Measurements from ENCODE around the gene BPTF.

The BPTF gene

GRCh38 chr17:67824735-67825626 is at the start of gene BPTF:
Gene BPTF, plus strand, starts transcription at chr17:67825503. Its CDS starts 222 bp downstream, at chr17:67825725.
- ChIA-PET POLR2A (interaction anchor here (0.9 kb wide), 1 partner anchor 10 kb away, joined by 4 read pairs; no protein-coding TSS in a partner anchor), CTCF (interaction anchor here (0.8 to 4.8 kb wide), 13 partner anchors 10 to 107 kb away, joined by 3 to 38 read pairs (median 4); no protein-coding TSS in a partner anchor)
- peak; percentile 94 for TF ChIP-seq CTCF (IDR thresholded peaks at IDR 0.05; ENCODE audit: control extremely low read depth, extremely low read depth, low read depth, missing control alignments)
- DNase-seq (ENCODE audit: extremely low spot score) = peak; percentile 89

DNA sequence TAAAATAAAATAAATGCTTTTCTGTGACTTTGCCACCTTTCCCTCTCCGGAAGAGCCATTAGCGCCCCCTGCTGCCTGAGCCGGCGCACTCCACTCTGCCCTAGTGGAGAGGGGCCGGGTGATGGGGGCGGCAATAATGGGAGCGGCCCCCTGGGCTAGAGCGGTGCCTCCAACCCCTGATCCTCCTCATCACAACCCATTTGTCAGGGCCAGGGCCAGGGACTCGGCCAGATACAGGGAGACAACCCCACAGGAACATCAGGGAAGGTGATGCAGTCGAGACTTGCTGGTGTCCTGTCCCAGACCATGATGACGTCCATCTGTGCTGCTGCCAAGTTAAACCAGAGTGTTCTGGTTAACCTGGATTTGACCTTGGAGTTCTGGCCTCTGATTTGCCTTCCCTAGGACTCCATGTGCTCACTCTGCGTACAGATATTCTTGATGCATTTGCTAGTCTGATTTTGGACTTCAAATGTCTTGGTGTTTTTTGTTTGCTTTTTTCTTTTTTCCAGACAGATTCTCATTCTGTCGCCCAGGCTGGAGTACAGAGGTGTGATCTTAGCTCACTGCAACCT is 46.1 kb upstream of the BPTF start:
- CTCF ChIA-PET = interaction anchor here (0.9 to 1.1 kb wide), 3 partner anchors 17 to 58 kb away, joined by 3 to 4 read pairs (median 4); no protein-coding TSS in a partner anchor
- peak; percentile 51 for DNase-seq (ENCODE audit: extremely low spot score)
- TF ChIP-seq CTCF (IDR thresholded peaks at IDR 0.05; ENCODE audit: control extremely low read depth, extremely low read depth, low read depth, missing control alignments) = peak; percentile 55
- POLR2A ChIA-PET = no interaction called here

DNA sequence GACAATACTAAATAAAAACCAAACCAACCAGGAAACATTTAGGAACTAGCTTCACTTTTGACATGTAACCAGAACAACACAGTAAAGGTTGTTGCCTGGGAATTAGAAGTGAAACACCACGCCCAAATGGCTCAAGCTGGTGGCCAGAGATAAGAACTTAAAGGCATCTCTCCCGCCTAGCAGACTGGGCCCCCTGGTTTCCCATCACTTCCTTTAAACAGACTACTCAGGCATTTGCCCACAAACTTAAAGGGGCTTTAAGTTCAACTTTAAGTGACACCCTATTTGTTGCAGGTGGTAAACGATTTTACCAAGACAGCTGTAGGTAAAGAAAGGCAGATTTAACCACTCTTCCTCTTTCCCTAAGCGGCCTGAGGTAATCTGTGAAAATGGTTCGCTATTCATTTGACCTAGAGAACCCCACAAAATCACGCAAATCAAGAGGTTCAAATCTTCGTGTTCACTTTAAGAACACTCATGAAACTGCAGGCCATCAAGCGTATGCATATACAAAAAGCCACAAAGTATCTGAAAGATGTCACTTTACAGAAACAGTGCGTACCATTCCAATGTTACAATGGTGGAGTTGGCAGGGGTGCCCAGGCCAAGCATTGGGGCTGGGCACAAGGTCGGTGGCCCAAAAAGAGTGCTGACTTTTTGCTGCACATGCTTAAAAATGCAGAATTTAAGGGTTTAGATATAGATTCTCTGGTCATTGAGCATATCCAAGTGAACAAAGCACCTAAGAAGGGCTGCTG is 40.8 kb upstream of the BPTF start:
- CTCF ChIA-PET = interaction anchor here (1.0 to 1.5 kb wide), 4 partner anchors 10 to 40 kb away, joined by 3 to 4 read pairs (median 3); no protein-coding TSS in a partner anchor
- no peak for DNase-seq (ENCODE audit: extremely low spot score)
- TF ChIP-seq CTCF (IDR thresholded peaks at IDR 0.05; ENCODE audit: control extremely low read depth, extremely low read depth, low read depth, missing control alignments) = no peak
- POLR2A ChIA-PET = interaction anchor here (0.6 kb wide), 1 partner anchor 78 kb away, joined by 3 read pairs; no protein-coding TSS in a partner anchor

GRCh38 chr17:67785122-67785477 is 40.2 kb upstream of the BPTF start:
- TF ChIP-seq CTCF (IDR thresholded peaks at IDR 0.05; ENCODE audit: control extremely low read depth, extremely low read depth, low read depth, missing control alignments) = no peak
- POLR2A ChIA-PET = no interaction called here
- no peak for DNase-seq (ENCODE audit: extremely low spot score)
- CTCF ChIA-PET = interaction anchor here (1.5 kb wide), 1 partner anchor 14 kb away, joined by 4 read pairs; no protein-coding TSS in a partner anchor

DNA sequence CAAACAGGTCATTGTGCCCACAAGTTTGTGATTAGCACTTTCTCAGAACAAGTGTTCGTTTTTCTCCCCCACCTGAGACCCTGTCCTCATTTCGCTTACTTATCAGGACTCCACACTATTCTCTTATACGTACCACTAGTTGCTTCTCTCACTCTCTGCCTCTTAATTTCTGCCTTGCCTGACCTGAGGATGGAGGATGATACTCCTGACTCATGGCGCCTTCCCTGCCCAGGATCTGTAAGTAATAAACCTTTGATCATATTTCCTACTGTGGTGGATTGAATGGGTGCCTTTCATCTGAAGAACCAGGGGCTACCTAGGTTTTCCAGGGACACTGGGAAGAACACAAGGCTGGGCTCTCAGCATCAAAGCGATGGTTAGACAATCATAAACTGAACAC is 39.8 kb upstream of the BPTF start:
- CTCF ChIA-PET = interaction anchor here (1.5 kb wide), 1 partner anchor 14 kb away, joined by 4 read pairs; no protein-coding TSS in a partner anchor

More for the DNA sequence above, 39.8 kb upstream of the BPTF start:
- POLR2A ChIA-PET = no interaction called here
- no peak for TF ChIP-seq CTCF (IDR thresholded peaks at IDR 0.05; ENCODE audit: control extremely low read depth, extremely low read depth, low read depth, missing control alignments)
- DNase-seq (ENCODE audit: extremely low spot score) = no peak
